ACC112 (cell line): ENCODE measurements around the gene NOX3.
A peak's percentile ranks its signal among the peaks of the same experiment; 100 is the strongest.

Experiments
- H2AFZ ChIP-seq: fragments of 200-600 bp; sonication (generic); one replicate; pipeline ENCODE4 v1.6.0; 2017; ENCODE audit warnings: antibody characterized with exemption, low read length; ENCODE audit not compliant: unreplicated experiment
- H3K27ac ChIP-seq: fragments of 200-600 bp; sonication (generic); 2 replicates; pipeline ENCODE4 v1.5.1; 2014; ENCODE audit warnings: low read depth, mild to moderate bottlenecking, antibody characterized with exemption, low read length, moderate library complexity
- H3K27me3 ChIP-seq: fragments of 200-600 bp; sonication (generic); 2 replicates; pipeline ENCODE4 v1.6.1; 2014; ENCODE audit warnings: mild to moderate bottlenecking, antibody characterized with exemption, low read length, moderate library complexity, mixed read lengths; ENCODE audit not compliant: insufficient read depth
- H3K36me3 ChIP-seq: fragments of 200-600 bp; sonication (generic); 2 replicates; pipeline ENCODE4 v1.6.1; 2016; ENCODE audit warnings: mild to moderate bottlenecking, antibody characterized with exemption, low read length, moderate library complexity, mixed read lengths; ENCODE audit not compliant: insufficient read depth
- H3K4me1 ChIP-seq: fragments of 200-600 bp; sonication (generic); one replicate; pipeline ENCODE4 v1.6.1; 2016; ENCODE audit warnings: low read length, mixed read lengths; ENCODE audit not compliant: insufficient read depth, unreplicated experiment, control insufficient read depth
- H3K4me3 ChIP-seq: fragments of 200-600 bp; sonication (generic); 2 replicates; pipeline ENCODE4 v1.5.1; 2014; ENCODE audit warnings: mild to moderate bottlenecking, low read depth, low read length
- H3K79me2 ChIP-seq: fragments of 200-600 bp; sonication (generic); one replicate; pipeline ENCODE4 v1.6.0; 2016; ENCODE audit warnings: low read length; ENCODE audit not compliant: control insufficient read depth, unreplicated experiment, insufficient read depth

The NOX3 gene

GRCh38 chr6:155434096-155434495 lies 21.5 kb downstream of the NOX3 start:
- H3K36me3 ChIP-seq: no peaks in the 10 kb centered on the region
- peaks cover 16% of the 10 kb centered on the region for H3K4me1 ChIP-seq
- no peak overlapping the region for H3K4me3 ChIP-seq
- H2AFZ ChIP-seq: no peak overlapping the region
- no peaks in the 10 kb centered on the region for H3K79me2 ChIP-seq
- no peaks in the 10 kb centered on the region for H3K27me3 ChIP-seq
- no peak overlapping the region for H3K27ac ChIP-seq

DNA sequence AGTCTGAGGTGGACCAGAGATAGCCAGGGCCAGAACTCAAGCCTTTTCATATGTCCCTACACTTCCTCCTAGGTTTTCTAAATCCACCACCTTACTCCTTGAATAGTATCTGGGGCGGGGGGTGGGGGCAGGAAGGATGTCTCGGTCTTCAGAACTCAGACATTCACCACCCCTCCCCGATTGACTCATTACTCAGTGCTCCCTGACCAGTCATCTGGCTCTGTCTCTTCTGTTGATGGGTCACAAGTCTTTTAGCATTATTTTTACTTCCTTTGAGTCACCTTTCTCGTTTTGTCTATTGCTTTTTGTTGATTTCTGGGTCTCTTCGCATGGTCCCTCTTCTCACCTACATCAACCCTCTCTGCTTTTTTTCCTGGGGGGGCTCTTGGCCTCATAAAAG lies 23.3 kb downstream of the NOX3 start:
- Histone ChIP-seq H3K36me3 (no peaks in the 10 kb centered on the region), H3K79me2 (no peaks in the 10 kb centered on the region), H3K27me3 (no peaks in the 10 kb centered on the region), H3K4me1 (peaks cover 11% of the 10 kb centered on the region), H2AFZ (no peak overlapping the region), H3K4me3 (no peak overlapping the region), H3K27ac (no peak overlapping the region)

- Histone ChIP-seq H3K27ac (no peak overlapping the region), H3K27me3 (no peaks in the 10 kb centered on the region), H3K36me3 (no peaks in the 10 kb centered on the region), H3K79me2 (no peaks in the 10 kb centered on the region), H3K4me3 (no peak overlapping the region), H3K4me1 (peaks cover 6% of the 10 kb centered on the region), H2AFZ (no peak overlapping the region)
These were observed 26.2 kb downstream of the NOX3 start for GRCh38 chr6:155429321-155429893.

- Histone ChIP-seq H2AFZ (no peak overlapping the region), H3K79me2 (no peaks in the 10 kb centered on the region), H3K4me1 (no peaks in the 10 kb centered on the region), H3K27ac (no peak overlapping the region), H3K4me3 (no peak overlapping the region), H3K27me3 (no peaks in the 10 kb centered on the region), H3K36me3 (no peaks in the 10 kb centered on the region)
These were observed 29.2 kb downstream of the NOX3 start for GRCh38 chr6:155426408-155426945.

GRCh38 chr6:155424181-155424580 lies 31.5 kb downstream of the NOX3 start:
- Histone ChIP-seq H3K4me1 (peaks cover 4% of the 10 kb centered on the region), H2AFZ (no peak overlapping the region), H3K27me3 (no peaks in the 10 kb centered on the region), H3K4me3 (no peak overlapping the region), H3K79me2 (no peaks in the 10 kb centered on the region), H3K36me3 (no peaks in the 10 kb centered on the region), H3K27ac (no peak overlapping the region)

GRCh38 chr6:155422635-155423034 lies 33.0 kb downstream of the NOX3 start:
- Histone ChIP-seq H3K79me2 (no peaks in the 10 kb centered on the region), H3K27ac (no peak overlapping the region), H3K36me3 (no peaks in the 10 kb centered on the region), H3K4me1 (peaks cover 16% of the 10 kb centered on the region), H3K4me3 (no peak overlapping the region), H3K27me3 (no peaks in the 10 kb centered on the region), H2AFZ (no peak overlapping the region)

- Histone ChIP-seq H3K27ac (no peak overlapping the region), H3K4me1 (peaks cover 20% of the 10 kb centered on the region), H2AFZ (no peak overlapping the region), H3K79me2 (no peaks in the 10 kb centered on the region), H3K4me3 (no peak overlapping the region), H3K36me3 (no peaks in the 10 kb centered on the region), H3K27me3 (no peaks in the 10 kb centered on the region)
These were observed 35.1 kb downstream of the NOX3 start for GRCh38 chr6:155420492-155420891.

DNA sequence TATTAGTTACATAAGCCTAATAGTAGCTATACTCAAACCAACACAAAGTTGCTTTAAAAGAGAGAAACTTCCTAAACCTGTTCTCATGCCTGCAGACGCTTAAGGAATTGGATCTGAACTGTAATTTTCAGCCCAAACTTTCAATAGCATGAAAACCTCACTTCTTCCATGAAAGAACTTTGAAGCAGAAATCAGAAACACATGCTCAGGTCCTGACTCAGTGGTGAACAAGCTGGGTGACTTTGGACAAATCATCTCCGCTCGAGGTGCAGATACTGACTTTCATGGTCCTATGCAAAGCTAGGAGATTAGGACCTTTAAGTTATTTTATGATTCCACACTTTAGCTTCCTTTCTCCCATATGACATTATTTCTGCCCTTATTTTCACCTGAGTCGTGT lies 36.5 kb downstream of the NOX3 start:
- Histone ChIP-seq H2AFZ (peak overlapping the region; percentile 97), H3K27me3 (no peaks in the 10 kb centered on the region), H3K79me2 (no peaks in the 10 kb centered on the region), H3K4me3 (peak overlapping the region; percentile 71; the same call in 1 of the 2 replicates), H3K27ac (peak overlapping the region; percentile 85), H3K4me1 (peaks cover 20% of the 10 kb centered on the region), H3K36me3 (no peaks in the 10 kb centered on the region)

- Histone ChIP-seq H3K27ac (peak overlapping the region; percentile 85), H3K36me3 (no peaks in the 10 kb centered on the region), H3K27me3 (no peaks in the 10 kb centered on the region), H3K79me2 (no peaks in the 10 kb centered on the region), H3K4me1 (peaks cover 20% of the 10 kb centered on the region), H2AFZ (peak overlapping the region; percentile 97), H3K4me3 (peak overlapping the region; percentile 71)
These were observed 37.5 kb downstream of the NOX3 start for GRCh38 chr6:155418017-155418761.

GRCh38 chr6:155417454-155417853 lies 38.2 kb downstream of the NOX3 start:
- peak overlapping the region; percentile 97 for H2AFZ ChIP-seq
- H3K27me3 ChIP-seq: no peaks in the 10 kb centered on the region
- peak overlapping the region; percentile 85 for H3K27ac ChIP-seq
- peak overlapping the region; percentile 71 for H3K4me3 ChIP-seq
- no peaks in the 10 kb centered on the region for H3K79me2 ChIP-seq
- H3K4me1 ChIP-seq: peaks cover 20% of the 10 kb centered on the region
- no peaks in the 10 kb centered on the region for H3K36me3 ChIP-seq

DNA sequence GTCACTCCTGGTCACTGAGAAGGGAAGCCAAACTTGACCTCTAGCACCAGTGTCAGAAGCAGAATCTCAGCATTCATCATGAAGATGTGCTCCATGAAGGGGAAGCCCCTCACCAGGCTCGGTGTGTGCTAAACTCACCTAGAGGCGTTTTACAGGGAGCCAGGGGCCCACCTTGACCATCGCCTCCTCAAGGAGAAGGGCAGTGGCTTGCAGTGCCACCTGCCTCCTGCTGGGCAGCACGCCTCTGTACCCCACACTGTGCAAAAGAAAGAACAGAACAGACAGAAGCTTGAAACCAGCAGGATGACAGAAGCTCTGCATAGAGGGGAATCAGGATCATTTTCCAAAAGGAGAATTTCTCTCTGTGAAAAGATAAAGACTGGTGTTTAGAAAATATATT lies 39.7 kb downstream of the NOX3 start:
- H3K4me1 ChIP-seq: peaks cover 20% of the 10 kb centered on the region
- H3K36me3 ChIP-seq: no peaks in the 10 kb centered on the region
- H3K4me3 ChIP-seq: no peak overlapping the region
- no peak overlapping the region for H3K27ac ChIP-seq
- H3K79me2 ChIP-seq: no peaks in the 10 kb centered on the region
- H2AFZ ChIP-seq: no peak overlapping the region
- H3K27me3 ChIP-seq: no peaks in the 10 kb centered on the region
